Brain microvascular endothelial cell (primary cell): ENCODE measurements around the gene GBA2.

ENCODE experiments used
- DNase-seq: peaks from one replicate; pipeline ENCODE4 v3.0.0-alpha.2; 2020
- H3K27ac ChIP-seq: fragments of 250-450 bp; sonication (Bioruptor Pico); 2 replicates; pipeline ENCODE4 v1.5.1; 2020; ENCODE audit warnings: mild to moderate bottlenecking, moderate library complexity
- H3K27me3 ChIP-seq: fragments of 250-450 bp; sonication (Bioruptor Pico); replicated peaks from 2 replicates; pipeline ENCODE4 v1.5.1; 2020; ENCODE audit warnings: mild to moderate bottlenecking
- H3K36me3 ChIP-seq: fragments of 250-450 bp; sonication (Bioruptor Pico); replicated peaks from 2 replicates; pipeline ENCODE4 v1.5.1; 2020; ENCODE audit warnings: mild to moderate bottlenecking
- H3K4me3 ChIP-seq: 2 replicates; pipeline ENCODE4 v1.5.1; 2011; ENCODE audit warnings: low read depth, mild to moderate bottlenecking, control low read depth, low read length, moderate library complexity
- CTCF ChIP-seq: IDR thresholded peaks from 2 replicates; pipeline ENCODE4 v1.5.1; 2011; ENCODE audit warnings: low read depth, mild to moderate bottlenecking, moderate library complexity, low read length, control low read depth, inconsistent platforms; ENCODE audit errors: missing control alignments
- in situ Hi-C: cut with HindIII; loops from 2 replicates; pipeline ENCODE4 v1.10.0; 2017; ENCODE audit warnings: low sequenced_read_pairs, low pct_ligation_motif_present

GBA2 gene

GRCh38 chr9:35690614-35691333, 58.3 kb downstream of the GBA2 start:
- no peak for TF ChIP-seq CTCF
- Histone ChIP-seq H3K27me3 (no peaks in the 10 kb centered on the region), H3K4me3 (peak overlapping the region; percentile 90), H3K36me3 (peaks cover 33% of the 10 kb centered on the region), H3K27ac (peak overlapping the region; percentile 79)
- in situ Hi-C loops: no loop called here
- DNase-seq: peak; percentile 79

- Histone ChIP-seq H3K36me3 (peaks cover 33% of the 10 kb centered on the region), H3K27ac (peak overlapping the region; percentile 79), H3K27me3 (no peaks in the 10 kb centered on the region), H3K4me3 (peak overlapping the region; percentile 90)
- no peak for TF ChIP-seq CTCF
- no peak for DNase-seq
- in situ Hi-C loops: no loop called here
Measured at GRCh38 chr9:35690294-35690613, 58.8 kb downstream of the GBA2 start.

- H3K27me3 ChIP-seq: no peaks in the 10 kb centered on the region
- in situ Hi-C loops: no loop called here
- TF ChIP-seq CTCF: no peak
- H3K4me3 ChIP-seq: peak within 1 kb of the TSS; percentile 90
- peaks cover 38% of the 10 kb centered on the region for H3K36me3 ChIP-seq
- peak within 1 kb of the TSS; percentile 79 for H3K27ac ChIP-seq
- DNase-seq: peak; percentile 68
Measured at GRCh38 chr9:35689542-35690293, 59.3 kb downstream of the GBA2 start, which contains the start of gene TPM2. Gene TPM2, minus strand, starts transcription at chr9:35689925. Its CDS starts 108 bp downstream, at chr9:35689817.

- Histone ChIP-seq H3K27ac (peak overlapping the region; percentile 79), H3K4me3 (peak overlapping the region; percentile 90), H3K36me3 (peaks cover 47% of the 10 kb centered on the region), H3K27me3 (no peaks in the 10 kb centered on the region)
- in situ Hi-C loops: no loop called here
- peak; percentile 53 for DNase-seq
- no peak for TF ChIP-seq CTCF
Measured at GRCh38 chr9:35688558-35689541, 60.2 kb downstream of the GBA2 start.

GRCh38 chr9:35687972-35688557, 61.0 kb downstream of the GBA2 start:
- no peak for DNase-seq
- in situ Hi-C loops: no loop called here
- Histone ChIP-seq H3K4me3 (peak overlapping the region; percentile 90), H3K27me3 (no peaks in the 10 kb centered on the region), H3K27ac (peak overlapping the region; percentile 2), H3K36me3 (peaks cover 53% of the 10 kb centered on the region)
- TF ChIP-seq CTCF: no peak
